HepG2 (cell line): ENCODE data around the gene OR7G1. TPM values are rescaled to one million over a fixed set of nuclear protein-coding genes. Genes with fewer than 3 reads are reported as not detected.

Source experiments
- ARHGAP35 ChIP-seq: sonication (generic); formaldehyde crosslinking; IDR thresholded peaks from 2 replicates; pipeline ENCODE4 v1.9.0; 2022; ENCODE audit warnings: mild to moderate bottlenecking, inconsistent platforms, moderate library complexity, missing genetic modification reagents, borderline replicate concordance
- FOXK1 ChIP-seq: sonication (generic); formaldehyde crosslinking; IDR thresholded peaks from 2 replicates; pipeline ENCODE4 v1.4.0; 2020; ENCODE audit warnings: low read depth, missing genetic modification reagents, borderline replicate concordance
- GATA4 ChIP-seq: sonication (generic); IDR thresholded peaks from 2 replicates; pipeline ENCODE4 v1.6.1; 2016; ENCODE audit warnings: antibody characterized with exemption, low read depth, borderline replicate concordance
- KLF9 ChIP-seq: IDR thresholded peaks from 2 replicates; pipeline ENCODE4 v1.6.1; 2016; ENCODE audit warnings: low read depth
- MLLT10 ChIP-seq: sonication (generic); formaldehyde crosslinking; IDR thresholded peaks from 2 replicates; pipeline ENCODE4 v1.4.0; 2020; ENCODE audit warnings: missing genetic modification reagents
- NCOA1 ChIP-seq: sonication (generic); formaldehyde crosslinking; IDR thresholded peaks from 2 replicates; pipeline ENCODE4 v1.9.0; 2021; ENCODE audit warnings: missing genetic modification reagents
- PCBP2 ChIP-seq: fragments of 200-400 bp; formaldehyde crosslinking; optimal IDR thresholded peaks from 2 replicates; pipeline ENCODE3; 2018; ENCODE audit warnings: low read length, low read depth; ENCODE audit not compliant: poor library complexity, severe bottlenecking
- POLR2AphosphoS5 ChIP-seq: IDR thresholded peaks from 2 replicates; pipeline ENCODE4 v1.6.1; 2012; ENCODE audit warnings: low read depth, low read length
- RARG ChIP-seq: sonication (generic); formaldehyde crosslinking; IDR thresholded peaks from 2 replicates; pipeline ENCODE4 v1.4.0; 2020; ENCODE audit warnings: low read depth, mild to moderate bottlenecking, missing genetic modification reagents
- RXRA ChIP-seq: sonication (generic); formaldehyde crosslinking; IDR thresholded peaks from 2 replicates; pipeline ENCODE4 v1.5.1; 2020; ENCODE audit warnings: missing genetic modification reagents
- ZNF260 ChIP-seq: sonication (generic); formaldehyde crosslinking; IDR thresholded peaks from 2 replicates; pipeline ENCODE4 v1.4.0; 2020; ENCODE audit warnings: missing genetic modification reagents, low read depth, mild to moderate bottlenecking, borderline replicate concordance
- ZNF589 ChIP-seq: sonication (generic); formaldehyde crosslinking; conservative IDR thresholded peaks from 2 replicates; pipeline ENCODE4 v1.8.0; 2022; ENCODE audit warnings: mild to moderate bottlenecking, moderate library complexity, missing genetic modification reagents
- ZNF598 ChIP-seq: sonication (generic); formaldehyde crosslinking; IDR thresholded peaks from 2 replicates; pipeline ENCODE4 v1.5.1; 2020; ENCODE audit warnings: mild to moderate bottlenecking, missing genetic modification reagents, borderline replicate concordance
- ZNF737 ChIP-seq: sonication (generic); formaldehyde crosslinking; IDR thresholded peaks from 2 replicates; pipeline ENCODE4 v1.5.0; 2020; ENCODE audit warnings: missing genetic modification reagents, mild to moderate bottlenecking, borderline replicate concordance
- polyA plus RNA-seq, 8 experiments: library from polyadenylated mRNA; depleted of rRNA in 3 of 8; stranded (reverse) in 7 of 8; unstranded in 1 of 8; fragments of >200 nt; fragmentation: Illumina TruSeq in 4 of 8; extraction: Trizol in 4 of 8; gene quantifications; 2 replicates each; pipeline versions ENCODE4 v1.2.1 to v1.2.3, GENCODE V29; 2011 to 2016; ENCODE audit warnings: low read depth in 4 of 8, missing spikeins in 1 of 8, mixed read lengths in 1 of 8; ENCODE audit not compliant: insufficient read depth in 1 of 8
- total RNA-seq, 5 experiments: library from RNA; depleted of rRNA; stranded (reverse); fragments of >200 nt; fragmentation: Illumina TruSeq; extraction: Trizol; gene quantifications; 2 replicates each; pipeline ENCODE4 v1.2.3, GENCODE V29; 2016; ENCODE audit warnings: low read depth in 1 of 5
- TF ChIP-seq, protein P1 (sequence below): sonication (generic); formaldehyde crosslinking; IDR thresholded peaks from 2 replicates; pipeline ENCODE4 v1.4.0; 2020; ENCODE audit warnings: missing genetic modification reagents
- TF ChIP-seq, protein P2 (sequence below): sonication (generic); formaldehyde crosslinking; IDR thresholded peaks from 2 replicates; pipeline ENCODE4 v1.8.0; 2022; ENCODE audit warnings: mild to moderate bottlenecking, missing genetic modification reagents
- TF ChIP-seq, protein P3 (sequence below): sonication (generic); formaldehyde crosslinking; IDR thresholded peaks from 2 replicates; pipeline ENCODE4 v1.5.1; 2020; ENCODE audit warnings: missing genetic modification reagents, mild to moderate bottlenecking, borderline replicate concordance
- TF ChIP-seq, protein P4 (sequence below): sonication (generic); formaldehyde crosslinking; IDR thresholded peaks from 2 replicates; pipeline ENCODE4 v1.5.1; 2020; ENCODE audit warnings: missing genetic modification reagents, mild to moderate bottlenecking, borderline replicate concordance

OR7G1 gene
- total and polyA plus RNA-seq, 2 of the 13 experiments (the other 11 are each of a cell fraction or from before 2014, with no cell fraction given): not detected

DNA sequence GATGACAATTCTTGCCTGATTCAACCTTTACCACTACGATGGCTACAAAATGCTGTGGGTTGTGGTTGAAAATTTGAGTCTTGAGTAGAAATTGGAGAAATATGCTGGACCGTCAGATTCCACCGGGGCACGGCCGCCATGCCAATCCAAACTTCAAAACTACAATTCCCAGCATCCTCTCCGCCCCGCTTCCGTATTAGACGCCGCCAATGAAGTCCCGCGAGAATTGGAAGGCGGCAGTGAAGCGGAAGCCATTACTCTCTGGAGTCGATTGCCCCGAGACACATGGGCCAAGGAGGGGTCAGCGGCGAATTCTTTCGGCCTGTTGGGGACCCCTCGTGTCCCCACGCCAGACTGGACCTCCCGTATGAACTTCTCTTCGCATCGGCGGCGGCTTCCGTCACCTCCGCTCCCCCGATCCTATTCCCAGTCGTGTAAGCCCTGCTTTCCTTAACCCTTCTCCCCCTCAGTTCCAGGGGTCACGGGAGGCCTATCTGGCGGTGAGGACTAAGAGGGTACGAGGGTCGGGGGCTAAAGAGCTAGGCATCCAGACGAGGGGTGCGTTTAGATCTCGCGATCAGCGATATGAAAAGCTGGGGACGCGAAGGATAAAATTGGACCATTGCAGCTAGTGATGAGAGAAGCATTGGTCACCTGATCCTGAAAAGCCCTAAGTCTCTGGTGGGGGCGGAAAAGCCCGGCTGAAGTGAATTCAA lies 24.8 kb upstream of the OR7G1 start, which contains the start of gene ZNF317 (continued):
- TF ChIP-seq, protein P1, sequence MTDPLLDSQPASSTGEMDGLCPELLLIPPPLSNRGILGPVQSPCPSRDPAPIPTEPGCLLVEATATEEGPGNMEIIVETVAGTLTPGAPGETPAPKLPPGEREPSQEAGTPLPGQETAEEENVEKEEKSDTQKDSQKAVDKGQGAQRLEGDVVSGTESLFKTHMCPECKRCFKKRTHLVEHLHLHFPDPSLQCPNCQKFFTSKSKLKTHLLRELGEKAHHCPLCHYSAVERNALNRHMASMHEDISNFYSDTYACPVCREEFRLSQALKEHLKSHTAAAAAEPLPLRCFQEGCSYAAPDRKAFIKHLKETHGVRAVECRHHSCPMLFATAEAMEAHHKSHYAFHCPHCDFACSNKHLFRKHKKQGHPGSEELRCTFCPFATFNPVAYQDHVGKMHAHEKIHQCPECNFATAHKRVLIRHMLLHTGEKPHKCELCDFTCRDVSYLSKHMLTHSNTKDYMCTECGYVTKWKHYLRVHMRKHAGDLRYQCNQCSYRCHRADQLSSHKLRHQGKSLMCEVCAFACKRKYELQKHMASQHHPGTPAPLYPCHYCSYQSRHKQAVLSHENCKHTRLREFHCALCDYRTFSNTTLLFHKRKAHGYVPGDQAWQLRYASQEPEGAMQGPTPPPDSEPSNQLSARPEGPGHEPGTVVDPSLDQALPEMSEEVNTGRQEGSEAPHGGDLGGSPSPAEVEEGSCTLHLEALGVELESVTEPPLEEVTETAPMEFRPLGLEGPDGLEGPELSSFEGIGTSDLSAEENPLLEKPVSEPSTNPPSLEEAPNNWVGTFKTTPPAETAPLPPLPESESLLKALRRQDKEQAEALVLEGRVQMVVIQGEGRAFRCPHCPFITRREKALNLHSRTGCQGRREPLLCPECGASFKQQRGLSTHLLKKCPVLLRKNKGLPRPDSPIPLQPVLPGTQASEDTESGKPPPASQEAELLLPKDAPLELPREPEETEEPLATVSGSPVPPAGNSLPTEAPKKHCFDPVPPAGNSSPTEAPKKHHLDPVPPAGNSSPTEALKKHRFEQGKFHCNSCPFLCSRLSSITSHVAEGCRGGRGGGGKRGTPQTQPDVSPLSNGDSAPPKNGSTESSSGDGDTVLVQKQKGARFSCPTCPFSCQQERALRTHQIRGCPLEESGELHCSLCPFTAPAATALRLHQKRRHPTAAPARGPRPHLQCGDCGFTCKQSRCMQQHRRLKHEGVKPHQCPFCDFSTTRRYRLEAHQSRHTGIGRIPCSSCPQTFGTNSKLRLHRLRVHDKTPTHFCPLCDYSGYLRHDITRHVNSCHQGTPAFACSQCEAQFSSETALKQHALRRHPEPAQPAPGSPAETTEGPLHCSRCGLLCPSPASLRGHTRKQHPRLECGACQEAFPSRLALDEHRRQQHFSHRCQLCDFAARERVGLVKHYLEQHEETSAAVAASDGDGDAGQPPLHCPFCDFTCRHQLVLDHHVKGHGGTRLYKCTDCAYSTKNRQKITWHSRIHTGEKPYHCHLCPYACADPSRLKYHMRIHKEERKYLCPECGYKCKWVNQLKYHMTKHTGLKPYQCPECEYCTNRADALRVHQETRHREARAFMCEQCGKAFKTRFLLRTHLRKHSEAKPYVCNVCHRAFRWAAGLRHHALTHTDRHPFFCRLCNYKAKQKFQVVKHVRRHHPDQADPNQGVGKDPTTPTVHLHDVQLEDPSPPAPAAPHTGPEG (CRISPR knock-in tag): no peak; the same call in 1 of the 2 replicates
- TF ChIP-seq GATA4 (no peak), ARHGAP35 (CRISPR knock-in tag) (peak; percentile 35; the same call in 1 of the 2 replicates), RARG (CRISPR knock-in tag) (no peak), ZNF737 (CRISPR knock-in tag) (peak; percentile 94), NCOA1 (CRISPR knock-in tag) (no peak), POLR2AphosphoS5 (peak; percentile 95), FOXK1 (CRISPR knock-in tag) (peak; percentile 53; the same call in 1 of the 2 replicates), ZNF589 (CRISPR knock-in tag) (no peak), ZNF598 (peak; percentile 74; the same call in 1 of the 2 replicates), PCBP2 (no peak), MLLT10 (CRISPR knock-in tag) (no peak), ZNF260 (CRISPR knock-in tag) (no peak), KLF9 (CRISPR knock-in tag) (no peak), RXRA (CRISPR knock-in tag) (peak; percentile 64)
- TF ChIP-seq, protein P2, sequence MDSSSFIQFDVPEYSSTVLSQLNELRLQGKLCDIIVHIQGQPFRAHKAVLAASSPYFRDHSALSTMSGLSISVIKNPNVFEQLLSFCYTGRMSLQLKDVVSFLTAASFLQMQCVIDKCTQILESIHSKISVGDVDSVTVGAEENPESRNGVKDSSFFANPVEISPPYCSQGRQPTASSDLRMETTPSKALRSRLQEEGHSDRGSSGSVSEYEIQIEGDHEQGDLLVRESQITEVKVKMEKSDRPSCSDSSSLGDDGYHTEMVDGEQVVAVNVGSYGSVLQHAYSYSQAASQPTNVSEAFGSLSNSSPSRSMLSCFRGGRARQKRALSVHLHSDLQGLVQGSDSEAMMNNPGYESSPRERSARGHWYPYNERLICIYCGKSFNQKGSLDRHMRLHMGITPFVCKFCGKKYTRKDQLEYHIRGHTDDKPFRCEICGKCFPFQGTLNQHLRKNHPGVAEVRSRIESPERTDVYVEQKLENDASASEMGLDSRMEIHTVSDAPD: no peak
- TF ChIP-seq, protein P3, sequence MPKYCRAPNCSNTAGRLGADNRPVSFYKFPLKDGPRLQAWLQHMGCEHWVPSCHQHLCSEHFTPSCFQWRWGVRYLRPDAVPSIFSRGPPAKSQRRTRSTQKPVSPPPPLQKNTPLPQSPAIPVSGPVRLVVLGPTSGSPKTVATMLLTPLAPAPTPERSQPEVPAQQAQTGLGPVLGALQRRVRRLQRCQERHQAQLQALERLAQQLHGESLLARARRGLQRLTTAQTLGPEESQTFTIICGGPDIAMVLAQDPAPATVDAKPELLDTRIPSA: no peak
- TF ChIP-seq, protein P4, sequence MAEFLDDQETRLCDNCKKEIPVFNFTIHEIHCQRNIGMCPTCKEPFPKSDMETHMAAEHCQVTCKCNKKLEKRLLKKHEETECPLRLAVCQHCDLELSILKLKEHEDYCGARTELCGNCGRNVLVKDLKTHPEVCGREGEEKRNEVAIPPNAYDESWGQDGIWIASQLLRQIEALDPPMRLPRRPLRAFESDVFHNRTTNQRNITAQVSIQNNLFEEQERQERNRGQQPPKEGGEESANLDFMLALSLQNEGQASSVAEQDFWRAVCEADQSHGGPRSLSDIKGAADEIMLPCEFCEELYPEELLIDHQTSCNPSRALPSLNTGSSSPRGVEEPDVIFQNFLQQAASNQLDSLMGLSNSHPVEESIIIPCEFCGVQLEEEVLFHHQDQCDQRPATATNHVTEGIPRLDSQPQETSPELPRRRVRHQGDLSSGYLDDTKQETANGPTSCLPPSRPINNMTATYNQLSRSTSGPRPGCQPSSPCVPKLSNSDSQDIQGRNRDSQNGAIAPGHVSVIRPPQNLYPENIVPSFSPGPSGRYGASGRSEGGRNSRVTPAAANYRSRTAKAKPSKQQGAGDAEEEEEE (CRISPR knock-in tag): no peak
